A549 (cell line): ENCODE data around the gene SLC16A12. TPM values are rescaled to one million over a fixed set of nuclear protein-coding genes. Genes with fewer than 3 reads are reported as not detected.

ENCODE experiments used
- ATAC-seq, 2 experiments: fragments of 200-7000 bp in 1 of 2; fragments of >200 bp in 1 of 2; cut with Nextera tagmentation in 1 of 2; cut with Tn5 transposase in 1 of 2; 3 replicates each; pipeline versions ENCODE4 v1.8.0 to v1.9.1; 2018 to 2020; ENCODE audit warnings: mild to moderate bottlenecking in 1 of 2, moderate library complexity in 1 of 2
- CTCF ChIA-PET: fragments of 300-600 bp; sonication (Branson Sonifier 250); formaldehyde crosslinking; extraction: SDS; loops from one replicate; lab custom pipeline; 2021; ENCODE audit warnings: antibody characterized with exemption, inconsistent platforms; lab: Yijun Ruan, JAX
- POLR2A ChIA-PET: fragments of 350-600 bp; formaldehyde crosslinking; extraction: SDS; loops from one replicate; lab custom pipeline; 2021; ENCODE audit warnings: antibody characterized with exemption, inconsistent platforms; lab: Yijun Ruan, JAX
- DNase-seq, 2 experiments: peaks; one replicate each; pipeline versions ENCODE4 v3.0.0 to v3.0.0-alpha.2; 2011 to 2016; ENCODE audit warnings: low read depth in 1 of 2, low spot score in 1 of 2
- FAIRE-seq: peaks from 2 replicates; lab custom pipeline; 2011; peaks lifted over from hg19 to GRCh38; lab: Jason Lieb, UNC
- H3K27ac ChIP-seq, 2 experiments: fragments of >200 bp; sonication (Bioruptor Twin); formaldehyde crosslinking; 3 replicates each; pipeline ENCODE4 v1.5.1; 2016 to 2017
- H3K4me1 ChIP-seq: fragments of >200 bp; sonication (Bioruptor Twin); formaldehyde crosslinking; 3 replicates; pipeline ENCODE4 v1.6.1; 2016
- H3K4me2 ChIP-seq: fragments of >200 bp; sonication (Bioruptor Twin); formaldehyde crosslinking; 3 replicates; pipeline ENCODE4 v1.6.1; 2016
- H3K4me3 ChIP-seq: fragments of >200 bp; sonication (Bioruptor Twin); formaldehyde crosslinking; 3 replicates; pipeline ENCODE4 v1.5.1; 2016
- H3K9me3 ChIP-seq: fragments of >200 bp; sonication (Bioruptor Twin); formaldehyde crosslinking; 3 replicates; pipeline ENCODE4 v1.6.1; 2016
- BHLHE40 ChIP-seq: IDR thresholded peaks from 2 replicates; pipeline ENCODE4 v1.6.1; 2012; ENCODE audit warnings: low read depth, low read length, inconsistent platforms
- CBX2 ChIP-seq: fragments of 200-600 bp; sonication (generic); IDR thresholded peaks from 2 replicates; pipeline ENCODE4 v1.6.1; 2016; ENCODE audit warnings: low read depth, mild to moderate bottlenecking, borderline replicate concordance
- CHD2 ChIP-seq: fragments of 150-350 bp; IDR thresholded peaks from 2 replicates; pipeline ENCODE4 v1.6.1; 2014; ENCODE audit warnings: low read length; ENCODE audit not compliant: partially characterized antibody
- CHD4 ChIP-seq: fragments of 200-600 bp; sonication (generic); IDR thresholded peaks from 2 replicates; pipeline ENCODE4 v1.6.1; 2016; ENCODE audit warnings: antibody characterized with exemption, mild to moderate bottlenecking, borderline replicate concordance
- EP300 ChIP-seq, 2 experiments: fragments of >200 bp; sonication (Bioruptor Twin); formaldehyde crosslinking; IDR thresholded peaks; 2 replicates in 1 of 2; 3 replicates in 1 of 2; pipeline ENCODE4 v1.6.1; 2016 to 2017
- GATA3 ChIP-seq: IDR thresholded peaks from 2 replicates; pipeline ENCODE4 v1.6.1; 2012; ENCODE audit warnings: borderline replicate concordance
- JUNB ChIP-seq: fragments of >200 bp; sonication (Bioruptor Twin); formaldehyde crosslinking; IDR thresholded peaks from 2 replicates; pipeline ENCODE4 v1.6.1; 2016
- KDM5A ChIP-seq: fragments of 200-600 bp; sonication (generic); IDR thresholded peaks from 2 replicates; pipeline ENCODE4 v1.6.1; 2016; ENCODE audit warnings: antibody characterized with exemption, mild to moderate bottlenecking
- MAFK ChIP-seq: fragments of 450-650 bp; IDR thresholded peaks from 2 replicates; pipeline ENCODE4 v1.6.1; 2014; ENCODE audit not compliant: partially characterized antibody
- MAZ ChIP-seq: fragments of 150-350 bp; IDR thresholded peaks from 2 replicates; pipeline ENCODE4 v1.6.1; 2014; ENCODE audit warnings: antibody characterized with exemption, low read depth, low read length, borderline replicate concordance
- MYC ChIP-seq: IDR thresholded peaks from 2 replicates; pipeline ENCODE4 v1.6.1; 2012; ENCODE audit warnings: mild to moderate bottlenecking, inconsistent platforms, low read length, improper control_type of control experiment, borderline replicate concordance
- NPAS2 ChIP-seq: fragments of 250-450 bp; sonication (Bioruptor Pico); IDR thresholded peaks from 2 replicates; pipeline ENCODE4 v1.8.0; 2022; ENCODE audit warnings: mild to moderate bottlenecking, moderate library complexity, borderline replicate concordance
- PHF8 ChIP-seq: fragments of 200-600 bp; sonication (generic); IDR thresholded peaks from 2 replicates; pipeline ENCODE4 v1.6.1; 2016; ENCODE audit warnings: low read depth, mild to moderate bottlenecking, antibody characterized with exemption, moderate library complexity, borderline replicate concordance
- POLR2A ChIP-seq: IDR thresholded peaks from 2 replicates; pipeline ENCODE4 v1.6.1; 2012; ENCODE audit warnings: mild to moderate bottlenecking, low read length
- RAD21 ChIP-seq, 2 experiments: fragments of >200 bp in 1 of 2; sonication (Bioruptor Twin) in 1 of 2; formaldehyde crosslinking in 1 of 2; IDR thresholded peaks in 1 of 2; conservative IDR thresholded peaks in 1 of 2; 2 replicates in 1 of 2; 3 replicates in 1 of 2; pipeline ENCODE4 v1.6.1; 2012 to 2018; ENCODE audit warnings: inconsistent platforms in 1 of 2
- RFX5 ChIP-seq: fragments of 450-650 bp; IDR thresholded peaks from 2 replicates; pipeline ENCODE4 v1.7.1; 2014; ENCODE audit warnings: antibody characterized with exemption, mild to moderate bottlenecking, moderate library complexity
- RNF2 ChIP-seq: fragments of 200-600 bp; sonication (generic); IDR thresholded peaks from 2 replicates; pipeline ENCODE4 v1.6.1; 2016; ENCODE audit warnings: low read depth, mild to moderate bottlenecking, antibody characterized with exemption, moderate library complexity, borderline replicate concordance
- SREBF2 ChIP-seq: fragments of 450-650 bp; IDR thresholded peaks from 2 replicates; pipeline ENCODE4 v1.6.1; 2014; ENCODE audit warnings: mild to moderate bottlenecking, moderate library complexity
- TP53 ChIP-seq: fragments of 250-450 bp; sonication (Bioruptor Pico); IDR thresholded peaks from 2 replicates; pipeline ENCODE4 v1.5.0; 2021; ENCODE audit warnings: mild to moderate bottlenecking, moderate library complexity
- WGBS: methylation state at CpG from one replicate; pipeline ENCODE4 v1.1.6; 2017; ENCODE audit errors: missing lambda C conversion rate; 5-methylcytosine and 5-hydroxymethylcytosine counted together
- polyA plus RNA-seq, 4 experiments: library from polyadenylated mRNA; depleted of rRNA in 3 of 4; stranded (reverse); fragments of >200 nt; fragmentation: RNase III in 1 of 4; extraction: RNeasy Plus Mini Kit Qiagen cat#74134 plus additional on column Dnase treatment in 1 of 4; gene quantifications; 2 replicates in 3 of 4; 3 replicates in 1 of 4; pipeline ENCODE4 v1.2.3, GENCODE V29; 2011 to 2017
- TF ChIP-seq, protein P1 (sequence below): fragments of 250-450 bp; sonication (Bioruptor Pico); IDR thresholded peaks from 2 replicates; pipeline ENCODE4 v1.5.0; 2020; ENCODE audit warnings: low read depth, mild to moderate bottlenecking, moderate library complexity
- TF ChIP-seq, protein P2 (sequence below): IDR thresholded peaks from 2 replicates; pipeline ENCODE4 v1.6.1; 2012; ENCODE audit warnings: low read depth, borderline replicate concordance

The SLC16A12 gene
- polyA plus RNA-seq, 2 of the 4 experiments (the other 2 are of a cell fraction): 0.14 to 0.19 TPM

GRCh38 chr10:89520706-89521105 lies 14.7 kb downstream of the SLC16A12 start:
- POLR2A ChIA-PET: no interaction called here

GRCh38 chr10:89518876-89519842 lies 16.2 kb downstream of the SLC16A12 start:
- FAIRE-seq (no peak), ATAC-seq (no peak), DNase-seq (no peak)
- Histone ChIP-seq H3K4me3 (no peak overlapping the region), H3K9me3 (no peaks in the 10 kb centered on the region), H3K4me1 (peaks cover 21% of the 10 kb centered on the region; the same call in 2 of the 3 replicates), H3K4me2 (no peak overlapping the region), H3K27ac (no peak overlapping the region; a peak in 1 of 6 replicates)
- CTCF ChIA-PET: no interaction called here
- POLR2A ChIA-PET: no interaction called here
- TF ChIP-seq RAD21 (conservative IDR thresholded peaks at IDR 0.05 in 1 of 2, IDR thresholded peaks at IDR 0.05 in 1 of 2): no peak
- TF ChIP-seq BHLHE40: no peak
- TF ChIP-seq MAFK: peak; percentile 84
- TF ChIP-seq RFX5: no peak
- no peak for TF ChIP-seq EP300 (IDR thresholded peaks at IDR 0.05)
- TF ChIP-seq, protein P1, sequence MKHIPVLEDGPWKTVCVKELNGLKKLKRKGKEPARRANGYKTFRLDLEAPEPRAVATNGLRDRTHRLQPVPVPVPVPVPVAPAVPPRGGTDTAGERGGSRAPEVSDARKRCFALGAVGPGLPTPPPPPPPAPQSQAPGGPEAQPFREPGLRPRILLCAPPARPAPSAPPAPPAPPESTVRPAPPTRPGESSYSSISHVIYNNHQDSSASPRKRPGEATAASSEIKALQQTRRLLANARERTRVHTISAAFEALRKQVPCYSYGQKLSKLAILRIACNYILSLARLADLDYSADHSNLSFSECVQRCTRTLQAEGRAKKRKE (CRISPR knock-in tag): no peak
- TF ChIP-seq RNF2: no peak
- WGBS: 75% methylated on average over 12 of the region's 12 CpGs

More at GRCh38 chr10:89520706-89521105, 14.7 kb downstream of the SLC16A12 start:
- ATAC-seq (no peak), DNase-seq (no peak), FAIRE-seq (no peak)
- no peak overlapping the region; a peak in 1 of 6 replicates for H3K27ac ChIP-seq
- no peaks in the 10 kb centered on the region for H3K9me3 ChIP-seq
- WGBS: 92% methylated on average over 1 of the region's 1 CpG
- no peak overlapping the region for H3K4me2 ChIP-seq
- peaks cover 19% of the 10 kb centered on the region; the same call in 2 of the 3 replicates for H3K4me1 ChIP-seq
- TF ChIP-seq GATA3 (no peak), NPAS2 (CRISPR knock-in tag) (no peak), TP53 (CRISPR knock-in tag) (no peak), MYC (no peak)
- TF ChIP-seq, protein P2, sequence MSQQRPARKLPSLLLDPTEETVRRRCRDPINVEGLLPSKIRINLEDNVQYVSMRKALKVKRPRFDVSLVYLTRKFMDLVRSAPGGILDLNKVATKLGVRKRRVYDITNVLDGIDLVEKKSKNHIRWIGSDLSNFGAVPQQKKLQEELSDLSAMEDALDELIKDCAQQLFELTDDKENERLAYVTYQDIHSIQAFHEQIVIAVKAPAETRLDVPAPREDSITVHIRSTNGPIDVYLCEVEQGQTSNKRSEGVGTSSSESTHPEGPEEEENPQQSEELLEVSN: no peak
- no peak overlapping the region for H3K4me3 ChIP-seq
- CTCF ChIA-PET: interaction anchor here (0.7 to 1.1 kb wide), 2 partner anchors 54 to 70 kb away, joined by 3 to 5 read pairs; no protein-coding TSS in a partner anchor

DNA sequence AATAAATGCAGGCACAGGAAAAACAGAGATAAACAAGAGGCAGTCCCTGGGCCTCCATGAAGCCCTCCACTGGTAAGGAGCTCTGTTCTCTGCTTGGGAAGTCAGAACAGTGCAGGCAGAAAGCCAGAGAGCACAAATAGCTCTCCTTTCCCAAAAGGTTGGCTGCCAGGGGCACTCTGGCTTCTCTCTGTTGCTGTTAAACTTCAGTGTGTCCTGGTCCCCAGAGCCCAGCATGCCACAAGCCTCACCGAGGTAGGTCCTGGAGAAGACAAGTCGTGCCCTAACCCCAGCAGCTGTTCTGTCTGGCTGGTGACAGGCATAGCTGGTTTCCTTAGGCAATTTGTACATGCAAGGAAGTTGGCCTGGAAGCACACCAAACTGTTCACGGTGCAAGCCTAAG lies 17.3 kb downstream of the SLC16A12 start:
- H3K4me3 ChIP-seq: no peak overlapping the region
- FAIRE-seq (no peak), ATAC-seq (0 out of 6 replicates have a peak, but pooled peaks of 1 of the 2 experiments have one; percentile 25), DNase-seq (no peak)
- H3K4me2 ChIP-seq: no peak overlapping the region
- 80% methylated on average over 3 of the region's 3 CpGs for WGBS
- no peaks in the 10 kb centered on the region for H3K9me3 ChIP-seq
- POLR2A ChIA-PET: no interaction called here
- TF ChIP-seq SREBF2 (no peak), POLR2A (no peak), PHF8 (no peak), KDM5A (no peak), MAZ (no peak), CBX2 (no peak), JUNB (no peak), CHD2 (no peak), CHD4 (no peak)
- no peak overlapping the region; a peak in 1 of 6 replicates for H3K27ac ChIP-seq
- peaks cover 21% of the 10 kb centered on the region; the same call in 2 of the 3 replicates for H3K4me1 ChIP-seq
- CTCF ChIA-PET: no interaction called here
